Measurements from ENCODE around the gene RAB31.

RAB31 gene

GRCh38 chr18:9719421-9719981, 11.4 kb downstream of the RAB31 start (continued):
- no peak for TF ChIP-seq ZNF24 (tag by site-specific recombination; IDR thresholded peaks at IDR 0.05)
- TF ChIP-seq KLF10 (tag by site-specific recombination; IDR thresholded peaks at IDR 0.05), result no peak
- no peak for TF ChIP-seq GLIS2 (tag by site-specific recombination; IDR thresholded peaks at IDR 0.05)
- no peak for TF ChIP-seq ZNF747 (tag by site-specific recombination; IDR thresholded peaks at IDR 0.05)
- no peak for TF ChIP-seq ZNF792 (tag by site-specific recombination; IDR thresholded peaks at IDR 0.05)
- no peak for TF ChIP-seq ZNF157 (tag by site-specific recombination; IDR thresholded peaks at IDR 0.05)
- no peak for TF ChIP-seq ZNF23 (tag by site-specific recombination; IDR thresholded peaks at IDR 0.05; ENCODE audit: borderline replicate concordance)
- TF ChIP-seq ZNF433 (tag by site-specific recombination; IDR thresholded peaks at IDR 0.05; ENCODE audit: low read depth), result no peak
- 0 out of 2 replicates have a peak, but pooled peaks have one; percentile 52 for TF ChIP-seq ZNF639 (tag by site-specific recombination; IDR thresholded peaks at IDR 0.05)
- TF ChIP-seq ZNF785 (tag by site-specific recombination; IDR thresholded peaks at IDR 0.05), result no peak
- TF ChIP-seq ZNF521 (tag by site-specific recombination; IDR thresholded peaks at IDR 0.05), result no peak
- TF ChIP-seq ZNF548 (tag by site-specific recombination; IDR thresholded peaks at IDR 0.05), result no peak
- TF ChIP-seq ZBTB20 (tag by site-specific recombination; IDR thresholded peaks at IDR 0.05), result no peak; the same call in 1 of the 2 replicates
- TF ChIP-seq ZSCAN30 (tag by site-specific recombination; IDR thresholded peaks at IDR 0.05), result no peak
- TF ChIP-seq ZNF670 (tag by site-specific recombination; IDR thresholded peaks at IDR 0.05; ENCODE audit: low read depth), result no peak
- peak; percentile 42; the same call in 1 of the 2 replicates for TF ChIP-seq KLF1 (tag by site-specific recombination; IDR thresholded peaks at IDR 0.05)
- TF ChIP-seq ZNF473 (tag by site-specific recombination; IDR thresholded peaks at IDR 0.05), result no peak
- TF ChIP-seq PRDM2 (tag by site-specific recombination; IDR thresholded peaks at IDR 0.05; ENCODE audit: borderline replicate concordance), result no peak
- TF ChIP-seq PRDM10 (tag by site-specific recombination; IDR thresholded peaks at IDR 0.05), result peak; percentile 92
- peak; percentile 76 for TF ChIP-seq SP7 (tag by site-specific recombination; IDR thresholded peaks at IDR 0.05)
- peak; percentile 93 for TF ChIP-seq ZNF184 (tag by site-specific recombination; IDR thresholded peaks at IDR 0.05)
- TF ChIP-seq ZNF140 (tag by site-specific recombination; IDR thresholded peaks at IDR 0.05), result no peak
- TF ChIP-seq GLI4 (tag by site-specific recombination; IDR thresholded peaks at IDR 0.05), result no peak
- TF ChIP-seq REPIN1 (tag by site-specific recombination; IDR thresholded peaks at IDR 0.05; ENCODE audit: low read depth), result no peak
- TF ChIP-seq KLF8 (tag by site-specific recombination; IDR thresholded peaks at IDR 0.05), result peak; percentile 49
- no peak for TF ChIP-seq ZNF169 (tag by site-specific recombination; IDR thresholded peaks at IDR 0.05)
- TF ChIP-seq KLF7 (tag by site-specific recombination; IDR thresholded peaks at IDR 0.05; ENCODE audit: borderline replicate concordance), result no peak
- peak; percentile 46; the same call in 1 of the 2 replicates for TF ChIP-seq PATZ1 (tag by site-specific recombination; IDR thresholded peaks at IDR 0.05)
- no peak for TF ChIP-seq ZNF596 (tag by site-specific recombination; IDR thresholded peaks at IDR 0.05)
